ENCODE measurements around the gene INKA1. TPM values are rescaled to one million over a fixed set of nuclear protein-coding genes. Genes with fewer than 3 reads are reported as not detected.

The INKA1 gene
- total and polyA plus RNA-seq, 3 donors from 2014 or later, result 4.0 to 6.3 (median 5.1) TPM

- H3K36me3 ChIP-seq (ENCODE audit: low read depth, missing control alignments), result no peaks in the 10 kb centered on the region
- intact Hi-C loops (cut with DNase I; ENCODE audit: low total_unique reads), result no loop called here
- H3K9me3 ChIP-seq, result no peaks in the 10 kb centered on the region
- 64 to 66% methylated on average over 9 of the region's 9 CpGs for WGBS, 2 donors
- H3K27me3 ChIP-seq, result no peaks in the 10 kb centered on the region
- peaks cover 14% of the 10 kb centered on the region for H3K4me1 ChIP-seq
- no peak overlapping the region for H3K4me3 ChIP-seq
- H3K27ac ChIP-seq, result peak overlapping the region in 1 of 2 donors; percentile 33
- TF ChIP-seq CTCF (IDR thresholded peaks at IDR 0.05) (no peak), POLR2A (IDR thresholded peaks at IDR 0.05) (no peak)
- no peak for DNase-seq
These were observed 12.2 kb upstream of the INKA1 start for GRCh38 chr3:49790626-49791411.

GRCh38 chr3:49791571-49791970 is 11.5 kb upstream of the INKA1 start:
- TF ChIP-seq CTCF (IDR thresholded peaks at IDR 0.05) (no peak), POLR2A (IDR thresholded peaks at IDR 0.05) (no peak)
- intact Hi-C loops (cut with DNase I; ENCODE audit: low total_unique reads), result no loop called here
- WGBS, 2 donors, result 93 to 100% methylated on average over 4 of the region's 4 CpGs

GRCh38 chr3:49792371-49793150 is 10.5 kb upstream of the INKA1 start:
- Histone ChIP-seq H3K36me3 (ENCODE audit: low read depth, missing control alignments) (no peaks in the 10 kb centered on the region), H3K4me3 (no peak overlapping the region), H3K9me3 (no peaks in the 10 kb centered on the region), H3K27me3 (no peaks in the 10 kb centered on the region), H3K4me1 (peaks cover 6% of the 10 kb centered on the region), H3K27ac (no peak overlapping the region)
- intact Hi-C loops (cut with DNase I; ENCODE audit: low total_unique reads), result no loop called here
- TF ChIP-seq CTCF (IDR thresholded peaks at IDR 0.05), result no peak
- TF ChIP-seq POLR2A (IDR thresholded peaks at IDR 0.05), result no peak
- DNase-seq, result no peak
- 93% methylated on average over 6 to 10 of the region's 10 CpGs for WGBS, 2 donors

More at GRCh38 chr3:49791571-49791970, 11.5 kb upstream of the INKA1 start:
- H3K4me3 ChIP-seq, result no peak overlapping the region
- H3K4me1 ChIP-seq, result peaks cover 14% of the 10 kb centered on the region
- H3K36me3 ChIP-seq (ENCODE audit: low read depth, missing control alignments), result no peaks in the 10 kb centered on the region
- no peaks in the 10 kb centered on the region for H3K27me3 ChIP-seq
- H3K9me3 ChIP-seq, result no peaks in the 10 kb centered on the region
- DNase-seq, result no peak
- no peak overlapping the region for H3K27ac ChIP-seq

- Histone ChIP-seq H3K36me3 (ENCODE audit: low read depth, missing control alignments) (no peaks in the 10 kb centered on the region), H3K27ac (no peak overlapping the region), H3K4me3 (no peak overlapping the region), H3K9me3 (no peaks in the 10 kb centered on the region), H3K4me1 (peaks cover 6% of the 10 kb centered on the region), H3K27me3 (no peaks in the 10 kb centered on the region)
- intact Hi-C loops (cut with DNase I; ENCODE audit: low total_unique reads), result no loop called here
- TF ChIP-seq POLR2A (IDR thresholded peaks at IDR 0.05), result no peak
- no peak for TF ChIP-seq CTCF (IDR thresholded peaks at IDR 0.05)
- DNase-seq, result no peak
- 93 to 96% methylated on average over 13 of the region's 13 CpGs for WGBS, 2 donors
These were observed 9.5 kb upstream of the INKA1 start for GRCh38 chr3:49793486-49794085.
